ENCODE data around the gene ZFHX3.
"Not testable (repeated sequence)": the region's sequence is repeated elsewhere in the genome, so short reads cannot be mapped to it uniquely, and the experiment has no call there.

The ZFHX3 gene

GRCh38 chr16:73076324-73076810 is 28.4 kb upstream of the ZFHX3 start:
- Mint-ChIP-seq H3K4me1 (peaks cover under 1 to 13% of the 10 kb centered on the region in 2 donors), H3K36me3 (no peaks in the 10 kb centered on the region), H3K27me3 (peaks cover 23 to 28% of the 10 kb centered on the region in 2 donors), H3K27ac (no peak overlapping the region), H3K4me3 (no peak overlapping the region), H3K9me3 (no peaks in the 10 kb centered on the region)
- ATAC-seq (replicated peaks): no peak
- DNase-seq: no peak

- no peak for DNase-seq
- peaks cover 8 to 26% of the 10 kb centered on the region in 2 donors for H3K4me1 Mint-ChIP-seq
- no peak for ATAC-seq (replicated peaks)
- H3K36me3 Mint-ChIP-seq: peaks cover 0 to 2% of the 10 kb centered on the region in 2 donors
- H3K4me3 Mint-ChIP-seq: no peak overlapping the region
- H3K9me3 Mint-ChIP-seq: no peaks in the 10 kb centered on the region
- H3K27ac Mint-ChIP-seq: no peak overlapping the region
- H3K27me3 Mint-ChIP-seq: peaks cover 33 to 38% of the 10 kb centered on the region in 2 donors
Measured at GRCh38 chr16:73074382-73074781, 26.5 kb upstream of the ZFHX3 start.

- not testable (repeated sequence) for DNase-seq; H3K27ac Mint-ChIP-seq; H3K36me3 Mint-ChIP-seq; H3K4me3 Mint-ChIP-seq; H3K9me3 Mint-ChIP-seq; ATAC-seq (replicated peaks)
- Mint-ChIP-seq H3K4me1 (peaks cover 8 to 26% of the 10 kb centered on the region in 2 donors), H3K27me3 (peaks cover 50 to 54% of the 10 kb centered on the region in 2 donors)
Measured at GRCh38 chr16:73072051-73072450, 24.1 kb upstream of the ZFHX3 start.

- Mint-ChIP-seq H3K9me3 (no peaks in the 10 kb centered on the region), H3K36me3 (peaks cover 0 to 2% of the 10 kb centered on the region in 2 donors), H3K4me3 (peak overlapping the region; percentile 80 to 86), H3K27ac (no peak overlapping the region), H3K4me1 (peaks cover 8 to 24% of the 10 kb centered on the region in 2 donors), H3K27me3 (peaks cover 50 to 59% of the 10 kb centered on the region in 2 donors)
- ATAC-seq (replicated peaks) (no peak), DNase-seq (no peak)
Measured at GRCh38 chr16:73071131-73071940, 23.4 kb upstream of the ZFHX3 start.

- peaks cover 15 to 36% of the 10 kb centered on the region in 2 donors for H3K4me1 Mint-ChIP-seq
- H3K9me3 Mint-ChIP-seq: no peaks in the 10 kb centered on the region
- no peak overlapping the region for H3K27ac Mint-ChIP-seq
- peaks cover 64 to 75% of the 10 kb centered on the region in 2 donors for H3K27me3 Mint-ChIP-seq
- no peak for DNase-seq
- H3K4me3 Mint-ChIP-seq: no peak overlapping the region
- peaks cover 0 to 2% of the 10 kb centered on the region in 2 donors for H3K36me3 Mint-ChIP-seq
- ATAC-seq (replicated peaks): no peak
Measured at GRCh38 chr16:73069581-73070262, 21.8 kb upstream of the ZFHX3 start.

- DNase-seq: no peak
- ATAC-seq (replicated peaks): no peak
- no peaks in the 10 kb centered on the region for H3K9me3 Mint-ChIP-seq
- peaks cover 0 to 2% of the 10 kb centered on the region in 2 donors for H3K36me3 Mint-ChIP-seq
- peaks cover 64 to 85% of the 10 kb centered on the region in 2 donors for H3K27me3 Mint-ChIP-seq
- peaks cover 20 to 45% of the 10 kb centered on the region in 2 donors for H3K4me1 Mint-ChIP-seq
- no peak overlapping the region for H3K27ac Mint-ChIP-seq
- no peak overlapping the region for H3K4me3 Mint-ChIP-seq
Measured at GRCh38 chr16:73068541-73069401, 20.8 kb upstream of the ZFHX3 start.

- peaks cover 0 to 2% of the 10 kb centered on the region in 2 donors for H3K36me3 Mint-ChIP-seq
- no peak overlapping the region for H3K27ac Mint-ChIP-seq
Measured at GRCh38 chr16:73067671-73068540, 20.0 kb upstream of the ZFHX3 start.

GRCh38 chr16:73066927-73067670 is 19.2 kb upstream of the ZFHX3 start:
- H3K9me3 Mint-ChIP-seq: no peaks in the 10 kb centered on the region
- no peak overlapping the region for H3K4me3 Mint-ChIP-seq
- H3K27ac Mint-ChIP-seq: peak overlapping the region; percentile 51
- peaks cover 0 to 2% of the 10 kb centered on the region in 2 donors for H3K36me3 Mint-ChIP-seq
- no peak for ATAC-seq (replicated peaks)
- no peak for DNase-seq
- H3K27me3 Mint-ChIP-seq: peaks cover 77 to 96% of the 10 kb centered on the region in 2 donors
- H3K4me1 Mint-ChIP-seq: peaks cover 28 to 61% of the 10 kb centered on the region in 2 donors

More at GRCh38 chr16:73067671-73068540, 20.0 kb upstream of the ZFHX3 start:
- Mint-ChIP-seq H3K27me3 (peaks cover 71 to 91% of the 10 kb centered on the region in 2 donors), H3K9me3 (no peaks in the 10 kb centered on the region), H3K4me3 (no peak overlapping the region), H3K4me1 (peaks cover 26 to 54% of the 10 kb centered on the region in 2 donors)
- ATAC-seq (replicated peaks) (no peak), DNase-seq (no peak)

GRCh38 chr16:73066331-73066926 is 18.5 kb upstream of the ZFHX3 start:
- peaks cover 76 to 96% of the 10 kb centered on the region in 2 donors for H3K27me3 Mint-ChIP-seq
- no peak for ATAC-seq (replicated peaks)
- peak overlapping the region; percentile 37 to 46 for H3K4me3 Mint-ChIP-seq
- peaks cover 0 to 2% of the 10 kb centered on the region in 2 donors for H3K36me3 Mint-ChIP-seq
- peaks cover 28 to 59% of the 10 kb centered on the region in 2 donors for H3K4me1 Mint-ChIP-seq
- no peak for DNase-seq
- peak overlapping the region; percentile 65 for H3K27ac Mint-ChIP-seq
- no peaks in the 10 kb centered on the region for H3K9me3 Mint-ChIP-seq

GRCh38 chr16:73065632-73066330 is 17.9 kb upstream of the ZFHX3 start:
- H3K36me3 Mint-ChIP-seq: no peaks in the 10 kb centered on the region
- H3K4me1 Mint-ChIP-seq: peaks cover 25 to 53% of the 10 kb centered on the region in 2 donors
- no peak for DNase-seq
- ATAC-seq (replicated peaks): no peak
- no peaks in the 10 kb centered on the region for H3K9me3 Mint-ChIP-seq
- peaks cover 72 to 90% of the 10 kb centered on the region in 2 donors for H3K27me3 Mint-ChIP-seq
- H3K27ac Mint-ChIP-seq: peak overlapping the region; percentile 65
- peak overlapping the region; percentile 46 to 50 for H3K4me3 Mint-ChIP-seq

- H3K4me1 Mint-ChIP-seq: peaks cover 20 to 46% of the 10 kb centered on the region in 2 donors
- no peaks in the 10 kb centered on the region for H3K9me3 Mint-ChIP-seq
- peak overlapping the region; percentile 53 to 68 for H3K4me3 Mint-ChIP-seq
- peak overlapping the region; percentile 88 for H3K27ac Mint-ChIP-seq
- peaks cover 71 to 88% of the 10 kb centered on the region in 2 donors for H3K27me3 Mint-ChIP-seq
- no peaks in the 10 kb centered on the region for H3K36me3 Mint-ChIP-seq
- ATAC-seq (replicated peaks) (no peak), DNase-seq (no peak)
Measured at GRCh38 chr16:73064994-73065545, 17.1 kb upstream of the ZFHX3 start.
